Measurements from ENCODE around the gene VPS35L.
"Not testable (repeated sequence)": the region's sequence is repeated elsewhere in the genome, so short reads cannot be mapped to it uniquely, and the experiment has no call there.

VPS35L gene

DNA sequence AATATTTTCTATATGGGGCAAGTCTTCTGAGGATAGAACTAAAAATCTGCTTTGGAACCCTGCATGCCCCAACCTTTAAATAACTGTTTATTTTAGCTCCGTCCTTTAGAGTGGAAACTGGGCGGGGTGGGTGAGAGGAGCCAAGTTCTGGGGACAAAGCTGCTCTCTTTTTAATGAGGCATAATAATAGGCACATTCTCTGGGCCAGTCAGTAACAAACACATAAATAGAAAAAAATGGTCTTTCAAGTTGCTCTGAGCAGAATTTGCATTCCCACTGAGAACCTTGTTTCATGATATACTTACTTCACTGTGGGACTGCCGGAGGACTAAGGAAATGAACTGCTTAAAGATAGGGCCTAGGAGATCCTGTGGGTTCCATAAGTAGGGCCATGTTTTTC, 111.0 kb downstream of the VPS35L start:
- DNase-seq (ENCODE audit: low spot score): no peak
- in situ Hi-C loops (cut with MboI; ENCODE audit: low sequenced_read_pairs, unreplicated experiment): no loop called here
- TF ChIP-seq, protein P1, sequence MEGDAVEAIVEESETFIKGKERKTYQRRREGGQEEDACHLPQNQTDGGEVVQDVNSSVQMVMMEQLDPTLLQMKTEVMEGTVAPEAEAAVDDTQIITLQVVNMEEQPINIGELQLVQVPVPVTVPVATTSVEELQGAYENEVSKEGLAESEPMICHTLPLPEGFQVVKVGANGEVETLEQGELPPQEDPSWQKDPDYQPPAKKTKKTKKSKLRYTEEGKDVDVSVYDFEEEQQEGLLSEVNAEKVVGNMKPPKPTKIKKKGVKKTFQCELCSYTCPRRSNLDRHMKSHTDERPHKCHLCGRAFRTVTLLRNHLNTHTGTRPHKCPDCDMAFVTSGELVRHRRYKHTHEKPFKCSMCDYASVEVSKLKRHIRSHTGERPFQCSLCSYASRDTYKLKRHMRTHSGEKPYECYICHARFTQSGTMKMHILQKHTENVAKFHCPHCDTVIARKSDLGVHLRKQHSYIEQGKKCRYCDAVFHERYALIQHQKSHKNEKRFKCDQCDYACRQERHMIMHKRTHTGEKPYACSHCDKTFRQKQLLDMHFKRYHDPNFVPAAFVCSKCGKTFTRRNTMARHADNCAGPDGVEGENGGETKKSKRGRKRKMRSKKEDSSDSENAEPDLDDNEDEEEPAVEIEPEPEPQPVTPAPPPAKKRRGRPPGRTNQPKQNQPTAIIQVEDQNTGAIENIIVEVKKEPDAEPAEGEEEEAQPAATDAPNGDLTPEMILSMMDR (IDR thresholded peaks at IDR 0.05; ENCODE audit: borderline replicate concordance, control extremely low read depth, extremely low read depth, insufficient read depth, missing control alignments): no peak

DNA sequence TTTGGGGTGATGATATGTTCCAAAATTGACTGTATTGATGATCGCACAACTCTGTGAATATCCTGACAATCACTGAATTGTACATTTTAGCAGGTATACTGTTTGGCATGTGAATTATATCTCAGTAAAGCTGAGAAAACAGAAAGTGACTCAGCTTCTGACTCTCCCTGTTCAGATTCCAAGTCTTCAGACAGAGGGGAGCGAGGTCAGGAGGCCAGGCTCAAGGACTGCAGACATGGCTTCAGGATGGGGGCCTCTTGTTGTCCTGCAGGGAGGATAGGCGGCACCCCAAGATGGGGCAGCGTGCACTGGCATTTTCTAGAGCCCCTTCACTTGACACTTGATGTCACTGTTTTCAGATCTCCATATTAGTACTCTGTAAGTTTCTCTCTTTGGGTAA, 116.9 kb downstream of the VPS35L start:
- no peak for DNase-seq (ENCODE audit: low spot score)
- in situ Hi-C loops (cut with MboI; ENCODE audit: low sequenced_read_pairs, unreplicated experiment): no loop called here
- TF ChIP-seq, protein P1 (IDR thresholded peaks at IDR 0.05; ENCODE audit: borderline replicate concordance, control extremely low read depth, extremely low read depth, insufficient read depth, missing control alignments): no peak

DNA sequence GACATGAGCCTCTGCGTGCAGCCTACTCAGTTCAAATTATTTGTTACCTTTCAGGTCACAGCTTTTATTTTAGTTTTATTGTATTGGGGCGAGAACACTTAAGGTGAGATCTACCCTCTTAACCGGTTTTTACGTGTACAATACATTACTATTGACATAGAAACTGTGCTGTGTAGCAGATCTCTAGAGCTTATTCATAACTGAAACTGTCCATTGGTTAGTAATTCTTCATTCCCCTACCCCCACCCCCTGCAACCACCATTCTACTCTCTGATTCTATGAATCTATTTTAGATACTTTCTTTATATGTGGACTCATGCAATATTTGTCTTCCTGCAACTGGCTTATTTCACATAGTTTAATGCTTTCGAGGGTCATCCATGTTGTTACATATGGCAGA, 119.0 kb downstream of the VPS35L start:
- DNase-seq (ENCODE audit: low spot score): no peak
- TF ChIP-seq, protein P1 (IDR thresholded peaks at IDR 0.05; ENCODE audit: borderline replicate concordance, control extremely low read depth, extremely low read depth, insufficient read depth, missing control alignments): no peak
- in situ Hi-C loops (cut with MboI; ENCODE audit: low sequenced_read_pairs, unreplicated experiment): no loop called here

DNA sequence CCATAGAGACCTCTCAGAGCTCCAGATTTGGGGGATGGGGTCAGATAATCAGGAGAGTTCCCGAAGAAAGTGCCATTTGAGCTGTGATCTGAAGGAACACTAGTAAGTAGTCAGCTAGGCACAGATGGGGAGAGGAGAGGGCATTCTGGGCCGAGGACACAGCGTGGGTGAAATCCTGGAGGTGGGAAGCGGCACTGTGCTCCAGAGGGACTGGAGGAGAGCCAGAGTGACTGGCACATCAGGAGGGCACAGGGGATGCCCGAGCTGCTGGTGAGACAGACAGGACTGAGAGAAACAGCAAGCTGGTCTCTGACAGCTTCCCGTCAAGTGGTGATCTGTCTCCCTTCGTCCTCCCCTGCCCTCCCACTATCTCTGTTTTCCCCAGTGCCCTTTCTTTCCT, 121.9 kb downstream of the VPS35L start:
- TF ChIP-seq, protein P1 (IDR thresholded peaks at IDR 0.05; ENCODE audit: borderline replicate concordance, control extremely low read depth, extremely low read depth, insufficient read depth, missing control alignments): no peak
- in situ Hi-C loops (cut with MboI; ENCODE audit: low sequenced_read_pairs, unreplicated experiment): no loop called here
- no peak for DNase-seq (ENCODE audit: low spot score)

DNA sequence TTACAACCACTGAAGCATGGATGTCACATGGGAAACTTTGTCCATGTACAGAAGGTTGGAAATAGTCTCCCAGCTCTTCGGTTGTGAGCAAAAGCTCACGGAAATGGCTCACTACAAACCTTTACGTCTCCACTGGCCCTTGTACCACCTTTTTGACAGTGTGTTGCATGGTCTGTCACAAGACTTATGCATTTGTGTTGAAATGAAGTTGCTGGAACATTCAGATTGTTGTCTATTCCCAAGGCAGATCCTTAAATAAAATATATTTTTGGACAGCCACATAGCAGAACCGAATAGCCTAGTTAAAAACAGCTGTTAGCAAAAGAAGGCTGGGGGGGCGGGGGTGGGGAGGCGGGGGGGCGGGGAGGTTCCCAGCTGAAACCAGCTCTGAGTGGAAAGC, 123.3 kb downstream of the VPS35L start:
- in situ Hi-C loops (cut with MboI; ENCODE audit: low sequenced_read_pairs, unreplicated experiment): no loop called here
- TF ChIP-seq, protein P1 (IDR thresholded peaks at IDR 0.05; ENCODE audit: borderline replicate concordance, control extremely low read depth, extremely low read depth, insufficient read depth, missing control alignments): no peak
- no peak for DNase-seq (ENCODE audit: low spot score)

DNA sequence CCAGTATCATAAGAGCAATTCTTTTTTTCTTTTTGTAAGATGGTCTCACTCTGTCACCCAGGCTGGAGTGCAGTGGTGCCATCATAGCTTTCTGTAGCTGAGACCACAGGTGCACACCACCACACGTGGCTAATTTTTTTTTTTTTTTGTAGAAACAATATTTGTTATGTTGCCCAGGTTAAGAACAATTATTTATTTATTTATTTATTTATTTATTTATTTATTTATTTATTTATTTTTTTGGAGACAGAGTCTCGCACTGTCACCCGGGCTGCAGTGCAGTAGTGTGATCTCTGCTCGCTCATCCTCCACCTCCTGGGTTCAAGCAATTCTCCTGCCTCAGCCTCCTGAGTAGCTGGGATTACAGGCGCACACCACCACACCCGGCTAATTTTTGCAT, 123.8 kb downstream of the VPS35L start:
- in situ Hi-C loops (cut with MboI; ENCODE audit: low sequenced_read_pairs, unreplicated experiment); DNase-seq (ENCODE audit: low spot score): not testable (repeated sequence)

DNA sequence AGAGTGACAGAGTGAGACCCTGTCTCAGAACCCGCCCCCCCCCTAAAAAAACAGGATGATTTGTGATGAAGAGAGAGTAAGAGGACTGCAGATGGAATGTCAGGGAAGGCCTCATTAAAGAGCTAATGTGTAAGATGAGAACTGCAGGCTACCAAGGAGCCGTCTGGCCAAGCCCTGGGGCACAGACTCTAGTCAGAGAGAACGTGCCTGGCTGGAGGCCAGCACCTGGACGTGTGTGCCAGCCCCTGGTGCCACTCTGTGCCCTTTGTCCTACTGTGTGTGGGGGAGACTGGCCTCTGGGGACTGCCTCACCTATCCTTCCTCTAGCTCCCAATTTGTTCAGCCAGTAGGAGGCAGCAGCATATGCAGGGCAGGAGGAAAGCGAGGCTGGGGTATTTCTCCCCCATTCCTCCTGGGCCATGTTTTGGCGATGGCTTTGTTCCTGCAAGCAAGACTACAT, 125.4 kb downstream of the VPS35L start:
- TF ChIP-seq, protein P1 (IDR thresholded peaks at IDR 0.05; ENCODE audit: borderline replicate concordance, control extremely low read depth, extremely low read depth, insufficient read depth, missing control alignments): no peak
- in situ Hi-C loops (cut with MboI; ENCODE audit: low sequenced_read_pairs, unreplicated experiment): no loop called here
- DNase-seq (ENCODE audit: low spot score): no peak
